Osteocyte (in vitro differentiated cells): Measurements from ENCODE around the gene CARMIL1. TPM values are rescaled to one million over a fixed set of nuclear protein-coding genes. Genes with fewer than 3 reads are reported as not detected.

Experiments used
- DNase-seq: peaks from one replicate; pipeline ENCODE4 v3.0.0; 2021; ENCODE audit warnings: mixed read lengths; ENCODE audit not compliant: unreplicated experiment; ENCODE audit errors: extremely low spot score
- H3K27ac Mint-ChIP-seq: one replicate; pipeline ENCODE4 v1.8.0; 2021; ENCODE audit warnings: mild to moderate bottlenecking, mixed read lengths; ENCODE audit not compliant: unreplicated experiment
- H3K27me3 Mint-ChIP-seq: one replicate; pipeline ENCODE4 v1.8.0; 2021; ENCODE audit warnings: mixed read lengths; ENCODE audit not compliant: unreplicated experiment
- H3K36me3 Mint-ChIP-seq: one replicate; pipeline ENCODE4 v1.8.0; 2021; ENCODE audit warnings: mixed read lengths; ENCODE audit not compliant: unreplicated experiment
- H3K4me1 Mint-ChIP-seq: one replicate; pipeline ENCODE4 v1.8.0; 2021; ENCODE audit warnings: mixed read lengths; ENCODE audit not compliant: unreplicated experiment
- H3K4me3 Mint-ChIP-seq: one replicate; pipeline ENCODE4 v1.8.0; 2021; ENCODE audit warnings: mild to moderate bottlenecking, moderate library complexity, mixed read lengths; ENCODE audit not compliant: unreplicated experiment
- H3K9me3 Mint-ChIP-seq: one replicate; pipeline ENCODE4 v1.8.0; 2021; ENCODE audit warnings: mixed read lengths; ENCODE audit not compliant: unreplicated experiment
- CTCF ChIP-seq: fragments of 200-600 bp; sonication (generic); IDR thresholded peaks from 2 replicates; pipeline ENCODE4 v1.5.0; 2021; ENCODE audit warnings: antibody characterized with exemption, mild to moderate bottlenecking, moderate library complexity
- total RNA-seq: library from RNA; stranded (reverse); gene quantifications from 2 replicates; pipeline ENCODE4 v1.2.1, GENCODE V29; 2021

Gene CARMIL1
- total RNA-seq, 1 donor from 2014 or later = 14.9 TPM

GRCh38 chr6:25239059-25239458 is 40.1 kb upstream of the CARMIL1 start:
- DNase-seq = no peak
- Mint-ChIP-seq H3K36me3 (no peaks in the 10 kb centered on the region), H3K4me3 (no peak overlapping the region), H3K9me3 (no peaks in the 10 kb centered on the region), H3K27ac (no peak overlapping the region), H3K4me1 (peaks cover 3% of the 10 kb centered on the region), H3K27me3 (no peaks in the 10 kb centered on the region)
- no peak for TF ChIP-seq CTCF

GRCh38 chr6:25239498-25239897 is 39.7 kb upstream of the CARMIL1 start:
- no peaks in the 10 kb centered on the region for H3K36me3 Mint-ChIP-seq
- H3K9me3 Mint-ChIP-seq = no peaks in the 10 kb centered on the region
- no peak overlapping the region for H3K4me3 Mint-ChIP-seq
- peaks cover 3% of the 10 kb centered on the region for H3K4me1 Mint-ChIP-seq
- H3K27ac Mint-ChIP-seq = no peak overlapping the region
- no peak for DNase-seq
- H3K27me3 Mint-ChIP-seq = no peaks in the 10 kb centered on the region
- no peak for TF ChIP-seq CTCF

- no peak overlapping the region for H3K4me3 Mint-ChIP-seq
- H3K9me3 Mint-ChIP-seq = no peaks in the 10 kb centered on the region
- no peak overlapping the region for H3K27ac Mint-ChIP-seq
- no peaks in the 10 kb centered on the region for H3K36me3 Mint-ChIP-seq
- TF ChIP-seq CTCF = no peak
- peaks cover 7% of the 10 kb centered on the region for H3K4me1 Mint-ChIP-seq
- DNase-seq = no peak
- H3K27me3 Mint-ChIP-seq = no peaks in the 10 kb centered on the region
These were observed 36.6 kb upstream of the CARMIL1 start for GRCh38 chr6:25242567-25242966.

GRCh38 chr6:25244865-25245264 is 34.3 kb upstream of the CARMIL1 start:
- Mint-ChIP-seq H3K9me3 (no peaks in the 10 kb centered on the region), H3K4me3 (no peak overlapping the region), H3K4me1 (peaks cover 17% of the 10 kb centered on the region), H3K27me3 (no peaks in the 10 kb centered on the region), H3K27ac (no peak overlapping the region), H3K36me3 (no peaks in the 10 kb centered on the region)
- DNase-seq = no peak
- no peak for TF ChIP-seq CTCF

- no peak for DNase-seq
- TF ChIP-seq CTCF = no peak
- no peaks in the 10 kb centered on the region for H3K9me3 Mint-ChIP-seq
- H3K4me1 Mint-ChIP-seq = peaks cover 22% of the 10 kb centered on the region
- no peaks in the 10 kb centered on the region for H3K27me3 Mint-ChIP-seq
- H3K4me3 Mint-ChIP-seq = no peak overlapping the region
- peak overlapping the region; percentile 58 for H3K27ac Mint-ChIP-seq
- no peaks in the 10 kb centered on the region for H3K36me3 Mint-ChIP-seq
These were observed 31.1 kb upstream of the CARMIL1 start for GRCh38 chr6:25248123-25248522.
